B cell (primary cell): ENCODE data around the gene C10orf90. TPM values are rescaled to one million over a fixed set of nuclear protein-coding genes. Genes with fewer than 3 reads are reported as not detected.

Experiments used
- ATAC-seq: fragments of 200-7000 bp; cut with Tn5 transposase; one replicate; pipeline ENCODE4 v1.10.0; 2021; ENCODE audit warnings: low read depth, mild to moderate bottlenecking, moderate number of reproducible peaks, moderate library complexity
- CTCF ChIA-PET: fragments of 350-600 bp; sonication (Branson Sonifier 250); formaldehyde crosslinking; loops from one replicate; lab custom pipeline; 2021; ENCODE audit warnings: antibody characterized with exemption, inconsistent platforms; lab: Charles Lee
- POLR2A ChIA-PET: fragments of 350-600 bp; sonication (Branson Sonifier 250); formaldehyde crosslinking; loops from one replicate; lab custom pipeline; 2021; ENCODE audit warnings: antibody characterized with exemption; lab: Charles Lee
- DNase-seq: peaks from one replicate; pipeline ENCODE4 v3.0.0; 2013
- H2AFZ ChIP-seq: 2 replicates; pipeline ENCODE4 v1.6.1; 2012; ENCODE audit warnings: mild to moderate bottlenecking, low read depth, low read length; ENCODE audit not compliant: insufficient read depth, poor library complexity, severe bottlenecking
- H3K27ac ChIP-seq, 2 donors: 1 replicate in 1 of 2; 2 replicates in 1 of 2; pipeline ENCODE4 v1.5.1; 2012 to 2013; ENCODE audit warnings: low read length in 2 of 2, mild to moderate bottlenecking in 2 of 2, moderate library complexity in 1 of 2
- H3K27me3 ChIP-seq, 4 experiments: fragments of 200-600 bp in 1 of 4; sonication (generic) in 1 of 4; replicated peaks in 1 of 4; 1 replicate in 2 of 4; 2 replicates in 2 of 4; pipeline versions ENCODE4 v1.6.1 to v1.7.0; 2013 to 2016; ENCODE audit warnings: low read length in 3 of 4, mild to moderate bottlenecking in 2 of 4, mixed read lengths in 1 of 4, moderate library complexity in 1 of 4; ENCODE audit not compliant: insufficient read depth in 4 of 4, control insufficient read depth in 3 of 4; ENCODE audit errors: control extremely low read depth in 1 of 4
- H3K36me3 ChIP-seq, 2 experiments: replicated peaks in 1 of 2; 1 replicate in 1 of 2; 2 replicates in 1 of 2; pipeline versions ENCODE4 v1.6.1 to v1.7.1; 2013; ENCODE audit warnings: low read length in 1 of 2; ENCODE audit not compliant: insufficient read depth in 2 of 2, control insufficient read depth in 1 of 2; ENCODE audit errors: control extremely low read depth in 1 of 2, extremely low read depth in 1 of 2
- H3K4me1 ChIP-seq, 2 donors: fragments of 200-600 bp in 1 of 2; sonication (generic) in 1 of 2; 1 replicate in 1 of 2; 2 replicates in 1 of 2; pipeline versions ENCODE4 v1.5.1 to v1.6.1; 2013 to 2017; ENCODE audit warnings: low read length in 2 of 2; ENCODE audit not compliant: control insufficient read depth in 2 of 2, insufficient read depth in 2 of 2
- H3K4me2 ChIP-seq: replicated peaks from 2 replicates; pipeline ENCODE3; 2012; ENCODE audit warnings: mild to moderate bottlenecking, low read depth, low read length; ENCODE audit not compliant: poor library complexity, severe bottlenecking
- H3K4me3 ChIP-seq, 5 experiments: fragments of 200-600 bp in 1 of 5; sonication (generic) in 1 of 5; 1 replicate in 3 of 5; 2 replicates in 2 of 5; pipeline versions ENCODE4 v1.5.1 to v1.7.0; 2011 to 2016; ENCODE audit warnings: low read length in 4 of 5, mild to moderate bottlenecking in 4 of 5, low read depth in 2 of 5, control low read depth in 1 of 5, moderate library complexity in 1 of 5; ENCODE audit not compliant: insufficient read depth in 1 of 5; ENCODE audit errors: control extremely low read depth in 1 of 5, extremely low read depth in 1 of 5
- H3K79me2 ChIP-seq: fragments of 200-600 bp; sonication (generic); one replicate; pipeline ENCODE4 v1.6.0; 2016; ENCODE audit warnings: low read length; ENCODE audit not compliant: control insufficient read depth, insufficient read depth
- H3K9ac ChIP-seq: fragments of 200-600 bp; sonication (generic); 2 replicates; pipeline ENCODE4 v1.6.1; 2017; ENCODE audit warnings: mild to moderate bottlenecking, low read length, moderate library complexity
- H3K9me3 ChIP-seq, 3 donors: one replicate each; pipeline versions ENCODE4 v1.6.1 to v1.7.1; 2013; ENCODE audit warnings: low read length in 2 of 3; ENCODE audit not compliant: control insufficient read depth in 2 of 3, insufficient read depth in 1 of 3; ENCODE audit errors: control extremely low read depth in 1 of 3
- H4K20me1 ChIP-seq: 2 replicates; pipeline ENCODE4 v1.6.0; 2012; ENCODE audit warnings: mild to moderate bottlenecking, low read length; ENCODE audit not compliant: insufficient read depth, control insufficient read depth, poor library complexity, severe bottlenecking
- H3K27ac Mint-ChIP-seq: one replicate; pipeline ENCODE4 v1.8.0; 2021; ENCODE audit warnings: mixed read lengths
- H3K27me3 Mint-ChIP-seq: one replicate; pipeline ENCODE4 v1.8.0; 2021; ENCODE audit warnings: mixed read lengths
- H3K4me1 Mint-ChIP-seq: one replicate; pipeline ENCODE4 v1.8.0; 2021; ENCODE audit warnings: mixed read lengths
- H3K4me3 Mint-ChIP-seq: one replicate; pipeline ENCODE4 v1.8.0; 2021; ENCODE audit warnings: mixed read lengths
- H3K9me3 Mint-ChIP-seq: one replicate; pipeline ENCODE4 v1.8.0; 2022; ENCODE audit warnings: mixed read lengths; ENCODE audit not compliant: insufficient read depth
- CTCF ChIP-seq: fragments of 200-600 bp; IDR thresholded peaks from one replicate; pipeline ENCODE4 v1.8.0; 2022; ENCODE audit warnings: antibody characterized with exemption, mild to moderate bottlenecking
- EZH2 ChIP-seq: IDR thresholded peaks from 2 replicates; pipeline ENCODE4 v1.6.1; 2012; ENCODE audit warnings: borderline replicate concordance, low read depth, mild to moderate bottlenecking, moderate library complexity, low read length; ENCODE audit not compliant: insufficient read depth, poor library complexity, severe bottlenecking
- WGBS: methylation state at CpG from one replicate; pipeline ENCODE4 v1.1.5; 2013; ENCODE audit warnings: missing lambda C conversion rate; ENCODE audit not compliant: insufficient coverage; 5-methylcytosine and 5-hydroxymethylcytosine counted together
- intact Hi-C: fragments of 100-400 bp; cut with micrococcal nuclease; formaldehyde crosslinking; loops from one replicate; pipeline ENCODE4 v1.10.0; 2022
- polyA plus RNA-seq: library from polyadenylated mRNA; depleted of rRNA; stranded (reverse); fragments of >200 nt; gene quantifications from 2 replicates; pipeline ENCODE4 v1.2.3, GENCODE V29; 2012
- total RNA-seq, 2 donors: library from RNA; stranded (reverse); fragments of 120-200 nt in 1 of 2; gene quantifications; 1 replicate in 1 of 2; 2 replicates in 1 of 2; pipeline versions ENCODE4 v1.2.3 to v1.2.4, GENCODE V29; 2013 to 2022

Gene C10orf90
- total and polyA plus RNA-seq, 2 donors (not counting 1 experiment from before 2014, with no cell fraction given) = not detected

DNA sequence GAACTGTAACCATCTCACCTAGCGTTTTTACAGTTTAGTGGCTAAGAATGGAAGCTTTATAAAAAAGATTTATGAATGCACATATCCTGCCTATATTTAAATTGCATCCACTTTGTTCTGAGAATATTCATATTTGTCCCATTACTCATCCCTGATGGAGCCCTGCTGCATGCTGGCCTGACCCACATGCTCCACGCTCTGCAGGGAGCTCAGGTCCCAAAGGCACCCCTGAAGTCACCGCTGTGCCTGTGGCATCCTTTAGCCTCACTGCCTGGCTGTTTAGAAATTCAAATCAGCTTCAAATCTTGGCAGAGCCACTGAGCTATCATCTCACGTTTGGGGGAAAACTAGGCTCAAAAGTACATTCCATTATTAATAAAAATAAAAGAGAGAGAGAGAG is 24.4 kb downstream of the C10orf90 start:
- POLR2A ChIA-PET = no interaction called here
- H3K27ac ChIP-seq = no peak overlapping the region
- no peak overlapping the region for H3K27ac Mint-ChIP-seq
- no peaks in the 10 kb centered on the region for H3K36me3 ChIP-seq
- CTCF ChIA-PET = no interaction called here
- no peaks in the 10 kb centered on the region for H3K27me3 Mint-ChIP-seq
- no peak overlapping the region for H3K4me3 Mint-ChIP-seq
- H3K4me3 ChIP-seq = no peak overlapping the region
- peaks cover 0 to 3% (median 0%) of the 10 kb centered on the region in 4 experiments for H3K27me3 ChIP-seq
- ATAC-seq (no peak), DNase-seq (no peak)
- no peaks in the 10 kb centered on the region for H3K4me1 Mint-ChIP-seq
- no peaks in the 10 kb centered on the region for H4K20me1 ChIP-seq
- H3K9me3 Mint-ChIP-seq = peaks cover 4% of the 10 kb centered on the region
- TF ChIP-seq EZH2 = no peak
- TF ChIP-seq CTCF = no peak
- no peaks in the 10 kb centered on the region for H3K4me1 ChIP-seq
- no peaks in the 10 kb centered on the region for H3K9me3 ChIP-seq
- WGBS = 88% methylated on average over 2 of the region's 4 CpGs
- intact Hi-C loops = no loop called here
- H3K9ac ChIP-seq = no peak overlapping the region
- H3K79me2 ChIP-seq = no peaks in the 10 kb centered on the region
- H3K4me2 ChIP-seq = no peak overlapping the region
- no peak overlapping the region for H2AFZ ChIP-seq

- Histone ChIP-seq H3K9me3 (peaks cover 0 to 10% (median 0%) of the 10 kb centered on the region in 3 donors), H3K36me3 (no peaks in the 10 kb centered on the region), H3K4me3 (no peak overlapping the region), H3K9ac (no peak overlapping the region), H3K27ac (no peak overlapping the region), H2AFZ (no peak overlapping the region), H3K4me2 (no peak overlapping the region), H3K27me3 (peaks cover 0 to 3% (median 0%) of the 10 kb centered on the region in 4 experiments), H3K79me2 (no peaks in the 10 kb centered on the region), H4K20me1 (no peaks in the 10 kb centered on the region), H3K4me1 (no peaks in the 10 kb centered on the region)
- ChIA-PET POLR2A (no interaction called here), CTCF (no interaction called here)
- H3K9me3 Mint-ChIP-seq = peaks cover 4% of the 10 kb centered on the region
- no peaks in the 10 kb centered on the region for H3K27me3 Mint-ChIP-seq
- ATAC-seq (no peak), DNase-seq (no peak)
- no peaks in the 10 kb centered on the region for H3K4me1 Mint-ChIP-seq
- intact Hi-C loops = no loop called here
- TF ChIP-seq CTCF (no peak), EZH2 (no peak)
- H3K4me3 Mint-ChIP-seq = no peak overlapping the region
- WGBS = 63% methylated on average over 1 of the region's 3 CpGs
- H3K27ac Mint-ChIP-seq = no peak overlapping the region
Measured at GRCh38 chr10:126640401-126640800, 30.1 kb downstream of the C10orf90 start.
